ENCODE results near the gene TUBB1.
A peak's percentile ranks its signal among the peaks of the same experiment; 100 is the strongest.

Gene TUBB1

DNA sequence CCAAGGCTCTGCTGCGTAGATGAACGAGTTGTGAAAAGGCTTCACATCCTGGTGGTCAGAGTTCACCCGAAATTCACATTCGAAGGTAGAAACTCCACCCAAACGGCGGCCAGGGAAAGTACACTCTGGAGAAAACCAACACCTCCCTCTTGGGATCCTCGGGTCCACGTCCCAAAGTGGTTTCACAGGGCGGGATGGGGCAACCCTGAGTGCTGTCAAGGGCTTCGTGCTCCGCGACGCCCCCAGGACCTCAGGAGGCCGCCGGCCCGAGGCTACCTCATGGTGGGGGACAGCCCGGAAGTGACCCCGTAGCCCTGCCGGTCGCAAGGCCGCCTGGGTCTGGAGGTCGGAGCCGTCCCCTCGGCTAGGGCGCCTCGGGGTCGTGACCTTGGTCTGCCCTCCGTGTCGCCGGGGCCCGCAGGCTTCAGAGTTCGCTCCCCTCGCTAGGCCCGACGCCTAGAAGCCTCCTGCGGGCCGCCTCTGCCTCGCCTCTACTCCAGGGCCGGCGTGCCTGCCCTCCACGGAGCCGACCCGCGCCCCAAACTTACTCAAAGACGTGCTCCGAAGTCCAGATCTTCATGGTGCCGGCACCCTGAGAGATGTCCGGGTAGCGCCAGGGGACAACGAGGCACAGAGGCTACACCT, 23.0 kb downstream of the TUBB1 start, which contains the start of gene PRELID3B:
Gene PRELID3B, minus strand, starts transcription at position 636 of the 645 bp plus-strand sequence. Its CDS starts 56 bp downstream, at position 580.
- no peak for DNase-seq (ENCODE audit: low read depth, low spot score)

DNA sequence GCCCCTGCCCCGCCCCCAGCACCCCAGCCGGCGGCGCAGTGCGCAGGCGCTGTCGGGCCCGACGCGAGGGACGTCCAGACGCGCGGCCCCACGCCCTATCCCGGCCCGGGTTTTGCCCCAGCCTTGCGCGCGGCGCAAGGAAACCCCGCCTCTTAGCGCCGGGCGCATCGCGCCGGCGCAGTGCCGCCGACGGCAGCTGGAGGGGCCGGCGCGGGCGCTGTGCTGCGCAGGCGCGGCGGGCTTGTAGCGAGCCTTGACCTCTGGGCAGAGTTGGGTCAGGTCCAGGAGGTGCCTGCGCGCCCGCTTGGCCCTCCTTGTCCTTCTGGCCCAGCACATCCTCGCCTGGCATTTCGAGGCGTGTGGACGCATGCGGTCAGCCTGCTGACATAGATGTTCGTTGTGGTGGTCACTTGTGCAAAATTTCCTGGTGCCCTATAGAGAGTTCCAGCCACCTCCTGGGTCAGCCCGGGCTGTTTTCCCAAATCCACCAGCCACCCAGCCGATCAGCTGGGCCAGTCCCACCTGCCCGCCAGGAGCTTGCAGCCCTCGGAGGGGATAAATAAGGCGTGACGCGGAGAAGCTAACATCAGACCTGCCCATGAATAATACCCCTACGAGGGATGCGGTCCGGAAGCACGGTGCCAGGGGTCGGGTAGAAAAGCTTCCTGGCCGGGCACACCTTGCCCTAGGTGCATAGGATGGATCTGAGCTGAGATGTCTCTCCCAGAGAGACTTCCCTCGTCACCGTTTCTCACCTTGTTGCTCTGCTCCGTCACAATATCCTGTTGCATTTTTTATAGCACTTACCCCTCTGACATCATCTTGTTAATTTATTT, 23.8 kb downstream of the TUBB1 start:
- peak; percentile 60 for DNase-seq (ENCODE audit: low read depth, low spot score)

GRCh38 chr20:59043698-59044097, 24.5 kb downstream of the TUBB1 start:
- no peak for DNase-seq (ENCODE audit: low read depth, low spot score)

DNA sequence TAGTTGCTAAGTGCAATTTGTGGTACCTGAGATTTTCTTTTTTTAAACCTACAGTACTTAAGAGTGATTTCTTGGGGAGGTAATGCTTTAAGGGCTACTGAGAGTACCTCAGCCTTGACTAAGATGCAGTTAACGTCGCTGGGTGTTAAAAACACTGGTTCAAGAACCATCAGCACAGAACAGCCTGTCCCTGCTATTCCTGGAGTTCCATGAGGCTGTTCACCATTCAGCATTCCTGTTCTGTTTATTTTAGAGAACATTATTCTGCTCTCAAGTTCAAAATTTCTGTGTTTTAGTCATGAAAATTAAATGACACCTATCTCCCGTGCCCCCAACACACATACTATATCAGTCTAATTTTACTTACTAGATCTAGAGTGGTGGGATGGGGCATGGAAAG, 25.1 kb downstream of the TUBB1 start:
- DNase-seq (ENCODE audit: low read depth, low spot score), result no peak

GRCh38 chr20:59044796-59045195, 25.6 kb downstream of the TUBB1 start:
- no peak for DNase-seq (ENCODE audit: low read depth, low spot score)

DNA sequence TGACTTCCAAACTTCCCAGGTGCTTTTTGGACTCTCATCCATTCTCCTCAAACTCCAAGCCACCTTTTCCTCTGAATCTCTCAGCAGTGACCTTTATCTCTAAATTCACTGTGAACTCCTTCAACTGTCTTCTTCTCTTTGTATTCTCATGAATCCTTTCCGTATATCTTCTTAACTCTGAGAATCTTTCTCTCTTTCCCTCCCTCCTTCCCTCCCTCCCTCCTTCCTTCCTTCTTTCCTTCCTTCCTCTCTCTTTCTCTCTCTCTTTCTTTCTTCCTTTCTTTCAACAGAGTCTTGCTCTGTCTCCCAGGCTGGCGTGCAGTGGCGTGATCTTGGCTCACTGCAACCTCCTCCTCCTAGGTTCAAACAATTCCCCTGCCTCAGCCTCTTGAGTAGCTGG, 27.6 kb downstream of the TUBB1 start:
- DNase-seq (ENCODE audit: low read depth, low spot score), result no peak

DNA sequence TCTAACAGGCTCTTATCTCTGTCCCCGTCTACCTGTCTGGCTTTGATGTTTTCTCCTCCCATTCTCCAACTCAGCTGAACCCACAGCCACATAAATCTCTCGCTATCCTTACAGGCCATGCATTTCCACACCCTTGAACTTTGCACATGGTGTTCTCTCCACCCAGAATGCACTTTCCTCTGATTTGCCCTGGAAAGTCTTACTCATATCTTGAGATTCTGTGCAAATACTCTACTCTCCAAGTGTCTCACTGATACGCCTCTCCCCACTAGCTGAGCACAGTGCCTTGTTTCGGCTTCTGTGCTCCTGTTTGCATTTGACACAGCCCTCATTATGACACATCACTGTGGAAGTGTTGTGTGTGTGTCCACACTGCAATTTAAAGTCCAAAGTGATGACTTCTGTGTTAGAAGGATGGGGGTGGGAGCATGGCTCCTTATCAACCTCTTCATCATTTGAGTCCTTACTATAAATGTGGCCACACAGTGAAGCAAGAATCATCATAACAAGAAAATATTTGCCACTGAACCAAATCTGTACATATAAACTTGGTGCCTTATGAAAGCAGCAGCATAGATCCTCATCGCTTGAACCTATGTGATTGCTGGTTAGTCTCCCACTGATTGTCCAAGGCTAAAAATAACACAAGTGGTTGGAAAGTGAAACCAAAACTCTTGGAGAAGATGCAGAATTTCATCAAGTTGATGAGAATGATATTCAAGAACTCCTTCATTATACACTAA, 28.9 kb downstream of the TUBB1 start:
- no peak for DNase-seq (ENCODE audit: low read depth, low spot score)

DNA sequence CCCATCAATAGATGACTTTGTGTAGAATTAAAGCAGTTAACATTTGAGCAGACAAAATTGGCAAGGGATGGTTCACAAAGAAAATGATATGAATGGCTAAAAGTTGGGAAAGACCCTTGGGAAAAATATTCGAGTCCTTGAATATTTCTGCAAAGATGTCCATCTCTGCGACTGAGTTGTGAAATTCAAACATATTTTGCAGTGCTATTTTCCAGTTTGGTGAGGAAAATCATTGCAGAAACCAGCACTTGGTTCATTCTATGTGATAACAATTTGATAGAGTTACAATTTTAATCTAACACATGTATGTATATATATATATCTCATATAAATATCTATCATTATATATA, 29.4 kb downstream of the TUBB1 start:
- DNase-seq (ENCODE audit: low read depth, low spot score), result no peak

- no peak for DNase-seq (ENCODE audit: low read depth, low spot score)
These were observed 31.2 kb downstream of the TUBB1 start for GRCh38 chr20:59050437-59050836.

DNA sequence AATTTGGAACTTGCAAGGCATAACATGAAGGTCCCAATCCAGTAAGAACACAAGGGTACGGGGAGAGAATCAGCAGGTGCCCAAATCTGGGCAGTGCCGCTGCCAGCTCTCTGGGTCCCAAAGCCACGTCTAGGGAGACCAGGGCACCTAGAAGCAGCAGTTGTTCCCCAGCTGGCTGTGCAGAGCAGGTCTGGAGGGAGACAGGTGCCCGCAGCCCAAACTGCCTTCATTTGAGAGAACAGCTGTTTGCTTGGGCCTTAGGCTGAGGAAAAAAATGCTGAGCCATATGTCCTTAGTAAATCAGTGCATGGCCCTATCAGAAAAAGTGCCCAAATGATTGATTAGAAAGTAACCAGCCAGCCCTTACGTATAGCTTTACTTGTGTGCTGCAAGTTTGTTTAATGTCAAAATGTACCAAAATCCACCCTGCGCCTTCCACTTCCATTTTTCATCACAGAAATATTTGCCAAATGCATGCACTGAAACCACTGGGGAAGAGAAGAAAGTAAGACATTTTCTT, 32.5 kb downstream of the TUBB1 start:
- DNase-seq (ENCODE audit: low read depth, low spot score), result no peak

GRCh38 chr20:59055302-59055701, 36.1 kb downstream of the TUBB1 start:
- DNase-seq (ENCODE audit: low read depth, low spot score), result no peak

GRCh38 chr20:59062081-59062480, 42.9 kb downstream of the TUBB1 start:
- no peak for DNase-seq (ENCODE audit: low read depth, low spot score)

DNA sequence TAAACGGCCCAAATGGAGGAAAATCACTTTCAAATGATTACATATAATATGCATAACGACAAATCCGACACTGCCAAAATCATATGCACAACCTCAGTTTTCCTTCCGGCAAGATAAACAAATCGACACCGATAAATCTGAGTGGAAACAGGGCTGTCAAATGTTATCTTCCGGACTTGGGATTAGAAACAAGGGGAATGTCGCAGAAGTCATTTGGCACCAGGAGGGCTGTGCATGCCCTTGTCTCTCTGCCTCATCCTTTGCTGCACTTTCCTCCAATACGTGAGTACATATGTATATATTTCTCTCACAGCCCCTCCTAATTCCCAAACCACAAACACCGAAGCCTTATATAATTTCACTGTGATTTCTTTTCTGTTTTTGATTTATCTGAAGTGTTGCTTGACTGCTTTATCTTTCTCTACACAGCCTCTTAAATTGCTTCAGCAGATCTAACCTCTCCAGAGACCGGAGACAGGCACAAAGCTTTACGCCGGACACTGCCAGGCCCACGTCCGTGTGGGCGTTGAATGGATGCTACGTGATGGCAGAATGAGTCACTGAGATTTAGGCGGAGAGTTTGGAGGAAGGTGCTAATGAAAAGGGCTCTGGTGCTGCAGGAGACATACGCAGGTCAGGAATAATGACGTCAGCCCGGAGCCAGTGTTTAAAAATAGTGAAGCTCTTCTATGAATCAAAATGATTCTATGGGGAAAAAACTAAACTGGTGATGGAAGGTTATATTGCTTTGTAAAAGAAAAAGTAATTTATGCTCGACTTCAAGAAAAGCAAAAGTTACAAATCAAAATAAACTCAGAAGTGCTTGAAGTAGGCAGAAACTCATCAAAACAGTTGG, 44.4 kb downstream of the TUBB1 start:
- DNase-seq (ENCODE audit: low read depth, low spot score), result no peak

- DNase-seq (ENCODE audit: low read depth, low spot score), result no peak
These were observed 45.0 kb downstream of the TUBB1 start for GRCh38 chr20:59064214-59064722.

- DNase-seq (ENCODE audit: low read depth, low spot score), result no peak
These were observed 49.3 kb downstream of the TUBB1 start for GRCh38 chr20:59068534-59068933.

DNA sequence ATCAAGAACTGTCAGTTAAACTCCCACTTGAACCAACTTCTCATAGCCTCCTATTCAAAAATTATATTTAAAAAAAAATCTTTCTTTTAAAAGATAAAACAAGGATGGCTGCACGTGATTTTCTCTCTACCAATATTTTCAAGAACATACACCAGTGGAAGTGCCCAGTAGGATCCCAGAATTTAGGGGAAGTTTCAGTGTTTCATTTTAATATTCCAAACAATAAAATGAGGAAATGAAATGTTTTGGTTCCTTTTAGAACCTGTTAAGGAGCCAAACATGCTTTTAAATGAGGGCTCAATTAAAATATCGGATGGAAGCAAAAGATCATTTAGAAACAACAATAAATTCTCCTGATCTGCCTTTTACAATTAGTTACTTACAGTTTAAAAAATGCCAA, 49.8 kb downstream of the TUBB1 start:
- DNase-seq (ENCODE audit: low read depth, low spot score), result no peak

- DNase-seq (ENCODE audit: low read depth, low spot score), result no peak
These were observed 52.0 kb downstream of the TUBB1 start for GRCh38 chr20:59071216-59071615.

GRCh38 chr20:59073582-59073981, 54.4 kb downstream of the TUBB1 start:
- no peak for DNase-seq (ENCODE audit: low read depth, low spot score)

GRCh38 chr20:59074456-59074855, 55.2 kb downstream of the TUBB1 start:
- no peak for DNase-seq (ENCODE audit: low read depth, low spot score)

- DNase-seq (ENCODE audit: low read depth, low spot score), result no peak
These were observed 56.8 kb downstream of the TUBB1 start for GRCh38 chr20:59075934-59076508.
